Adrenal gland (tissue), 5 donors: ENCODE data around the gene SETDB2.

Source experiments
- POLR2A ChIP-seq, 2 donors: fragments of 450-650 bp; IDR thresholded peaks; one replicate each; pipeline ENCODE4 v1.6.1; 2017; ENCODE audit warnings: antibody characterized with exemption in 2 of 2, mild to moderate bottlenecking in 2 of 2, moderate library complexity in 1 of 2
- TF ChIP-seq, protein P1 (sequence below), 6 experiments: fragments of 450-650 bp in 4 of 6; fragments of 200-600 bp in 2 of 6; sonication (generic) in 1 of 6; IDR thresholded peaks; 1 replicate in 5 of 6; 2 replicates in 1 of 6; pipeline versions ENCODE4 v1.5.1 to v1.8.0; 2016 to 2021; ENCODE audit warnings: antibody characterized with exemption in 6 of 6, mild to moderate bottlenecking in 2 of 6, moderate library complexity in 1 of 6
- donor health status: DM: no; HTN: no; CAD: no.

DNA sequence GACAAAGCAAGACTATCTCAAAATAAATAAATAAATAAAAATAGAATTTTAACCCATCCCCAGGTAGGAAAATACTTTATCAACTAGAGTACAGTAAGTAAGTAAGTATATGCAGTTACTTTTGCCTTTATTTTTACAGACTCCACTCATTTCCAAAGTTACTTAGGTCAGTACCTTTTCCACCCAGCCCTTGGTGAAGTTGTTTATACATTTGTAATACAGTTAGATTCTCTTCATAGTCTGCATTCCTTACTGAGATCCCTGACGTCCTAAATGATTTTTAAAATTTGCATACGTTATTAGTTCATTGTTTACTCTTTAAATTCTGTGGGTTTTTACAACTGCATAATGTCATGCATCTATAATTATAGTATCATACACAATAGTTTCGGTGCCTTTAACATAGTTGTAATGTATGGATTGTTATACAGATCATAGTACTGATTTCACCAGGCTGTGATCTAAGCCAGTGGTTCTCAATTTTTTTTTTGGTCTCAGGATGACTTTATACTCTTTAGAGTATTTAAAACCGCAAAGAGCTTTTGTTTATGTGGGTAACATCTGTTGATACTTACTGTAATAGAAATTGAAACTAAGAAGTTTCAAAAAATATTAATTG lies 10.4 kb downstream of the SETDB2 start:
- TF ChIP-seq POLR2A (IDR thresholded peaks at IDR 0.05), result no peak
- TF ChIP-seq, protein P1, sequence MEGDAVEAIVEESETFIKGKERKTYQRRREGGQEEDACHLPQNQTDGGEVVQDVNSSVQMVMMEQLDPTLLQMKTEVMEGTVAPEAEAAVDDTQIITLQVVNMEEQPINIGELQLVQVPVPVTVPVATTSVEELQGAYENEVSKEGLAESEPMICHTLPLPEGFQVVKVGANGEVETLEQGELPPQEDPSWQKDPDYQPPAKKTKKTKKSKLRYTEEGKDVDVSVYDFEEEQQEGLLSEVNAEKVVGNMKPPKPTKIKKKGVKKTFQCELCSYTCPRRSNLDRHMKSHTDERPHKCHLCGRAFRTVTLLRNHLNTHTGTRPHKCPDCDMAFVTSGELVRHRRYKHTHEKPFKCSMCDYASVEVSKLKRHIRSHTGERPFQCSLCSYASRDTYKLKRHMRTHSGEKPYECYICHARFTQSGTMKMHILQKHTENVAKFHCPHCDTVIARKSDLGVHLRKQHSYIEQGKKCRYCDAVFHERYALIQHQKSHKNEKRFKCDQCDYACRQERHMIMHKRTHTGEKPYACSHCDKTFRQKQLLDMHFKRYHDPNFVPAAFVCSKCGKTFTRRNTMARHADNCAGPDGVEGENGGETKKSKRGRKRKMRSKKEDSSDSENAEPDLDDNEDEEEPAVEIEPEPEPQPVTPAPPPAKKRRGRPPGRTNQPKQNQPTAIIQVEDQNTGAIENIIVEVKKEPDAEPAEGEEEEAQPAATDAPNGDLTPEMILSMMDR (IDR thresholded peaks at IDR 0.05), result no peak
